ENCODE measurements around the gene CD59. TPM values are rescaled to one million over a fixed set of nuclear protein-coding genes. Genes with fewer than 3 reads are reported as not detected.

CD59 gene
- total and polyA plus RNA-seq, 9 of the 15 experiments (the other 6 are each of a cell fraction or from before 2014, with no cell fraction given): 38.1 to 338 (median 173) TPM

DNA sequence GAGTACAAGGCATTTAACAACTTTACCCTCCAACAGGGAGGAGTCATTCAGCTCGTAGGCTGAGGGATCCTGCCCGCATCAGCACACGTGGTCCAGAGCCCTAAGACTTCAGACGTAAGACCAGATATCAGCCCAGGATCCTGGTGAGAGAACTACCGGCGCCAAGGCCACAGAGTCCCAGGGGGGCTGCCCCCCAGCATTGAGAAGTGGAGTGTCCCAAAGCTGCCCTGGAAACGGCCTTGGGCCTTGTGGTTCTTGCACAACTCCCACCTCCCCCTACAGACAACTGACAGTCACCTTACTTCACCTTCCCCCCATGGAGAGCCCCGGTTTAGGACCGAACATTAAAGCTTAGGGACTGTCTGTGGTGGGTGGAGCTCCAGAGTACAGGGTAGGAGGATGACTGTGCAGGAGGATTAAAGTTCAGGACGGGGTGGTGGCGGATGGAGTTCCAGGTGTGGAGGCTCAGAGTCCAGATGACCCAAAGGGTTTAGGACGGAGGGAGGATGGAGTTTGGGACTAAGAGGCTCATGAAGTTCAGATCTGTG, 36.6 kb downstream of the CD59 start:
- 10% methylated on average over 11 of the region's 12 CpGs for WGBS (ENCODE audit: insufficient coverage, low coverage, missing lambda C conversion rate)
- CTCF ChIA-PET (ENCODE audit: low intra/inter-chr PET ratio): no interaction called here
- Histone ChIP-seq H3K79me2 (ENCODE audit: control insufficient read depth, insufficient read depth, low read length) (no peaks in the 10 kb centered on the region), H3K4me2 (ENCODE audit: insufficient read depth, low read length) (peak overlapping the region; percentile 42), H3K9ac (ENCODE audit: insufficient read depth in 1 of 2, low read depth in 2 of 2, low read length in 2 of 2) (peak overlapping the region in 1 of 2 experiments; percentile 79; a peak in 1 of 4 replicates), H3K27ac (ENCODE audit: extremely low read depth, low read depth, low read length) (no peak overlapping the region), H3K27me3 (ENCODE audit: control insufficient read depth in 2 of 2, insufficient read depth in 2 of 2, low read length in 2 of 2) (peaks cover 19 to 35% of the 10 kb centered on the region in 2 experiments), H3K9me1 (ENCODE audit: control insufficient read depth, insufficient read depth, low read length) (no peaks in the 10 kb centered on the region), H2AFZ (ENCODE audit: low read depth, low read length) (0 out of 2 replicates have a peak overlapping the region, but pooled peaks have one; percentile 49), H3K4me3 (no peak overlapping the region), H3K4me1 (replicated peaks in 1 of 2; ENCODE audit: control insufficient read depth in 2 of 2, insufficient read depth in 2 of 2, low read length in 2 of 2) (peaks cover 17 to 18% of the 10 kb centered on the region in 2 experiments), H4K20me1 (replicated peaks; ENCODE audit: control insufficient read depth, insufficient read depth, low read length) (no peaks in the 10 kb centered on the region), H3K36me3 (ENCODE audit: control insufficient read depth, insufficient read depth, low read length) (no peaks in the 10 kb centered on the region; the same call in 2 of the 3 replicates), H3K9me3 (replicated peaks; ENCODE audit: control insufficient read depth, insufficient read depth, low read depth, low read length) (no peaks in the 10 kb centered on the region)
- peak; percentile 44 for TF ChIP-seq USF1 (CRISPR knock-in tag; IDR thresholded peaks at IDR 0.05)
- peak; percentile 73 for TF ChIP-seq CEBPB (tag; IDR thresholded peaks at IDR 0.05)
- TF ChIP-seq CBFA2T3 (IDR thresholded peaks at IDR 0.05): no peak
- TF ChIP-seq DPF2 (IDR thresholded peaks at IDR 0.05): 0 out of 2 replicates have a peak, but pooled peaks have one; percentile 18
- peak; percentile 2 for TF ChIP-seq RBBP5 (IDR thresholded peaks at IDR 0.05; ENCODE audit: borderline replicate concordance, insufficient read depth, low read length, poor library complexity, severe bottlenecking)
- no peak for TF ChIP-seq ZNF583 (CRISPR knock-in tag; IDR thresholded peaks at IDR 0.05)
- TF ChIP-seq MCM5 (IDR thresholded peaks at IDR 0.05; ENCODE audit: low read depth): no peak
- no peak for TF ChIP-seq RUNX1 (IDR thresholded peaks at IDR 0.05; ENCODE audit: low read depth)
- TF ChIP-seq MAFF (IDR thresholded peaks at IDR 0.05; ENCODE audit: low read length): 0 out of 2 replicates have a peak, but pooled peaks have one; percentile 4
- TF ChIP-seq NFE2 (IDR thresholded peaks at IDR 0.05; ENCODE audit: low read depth): peak; percentile 24; the same call in 1 of the 2 replicates
- TF ChIP-seq, protein P1, sequence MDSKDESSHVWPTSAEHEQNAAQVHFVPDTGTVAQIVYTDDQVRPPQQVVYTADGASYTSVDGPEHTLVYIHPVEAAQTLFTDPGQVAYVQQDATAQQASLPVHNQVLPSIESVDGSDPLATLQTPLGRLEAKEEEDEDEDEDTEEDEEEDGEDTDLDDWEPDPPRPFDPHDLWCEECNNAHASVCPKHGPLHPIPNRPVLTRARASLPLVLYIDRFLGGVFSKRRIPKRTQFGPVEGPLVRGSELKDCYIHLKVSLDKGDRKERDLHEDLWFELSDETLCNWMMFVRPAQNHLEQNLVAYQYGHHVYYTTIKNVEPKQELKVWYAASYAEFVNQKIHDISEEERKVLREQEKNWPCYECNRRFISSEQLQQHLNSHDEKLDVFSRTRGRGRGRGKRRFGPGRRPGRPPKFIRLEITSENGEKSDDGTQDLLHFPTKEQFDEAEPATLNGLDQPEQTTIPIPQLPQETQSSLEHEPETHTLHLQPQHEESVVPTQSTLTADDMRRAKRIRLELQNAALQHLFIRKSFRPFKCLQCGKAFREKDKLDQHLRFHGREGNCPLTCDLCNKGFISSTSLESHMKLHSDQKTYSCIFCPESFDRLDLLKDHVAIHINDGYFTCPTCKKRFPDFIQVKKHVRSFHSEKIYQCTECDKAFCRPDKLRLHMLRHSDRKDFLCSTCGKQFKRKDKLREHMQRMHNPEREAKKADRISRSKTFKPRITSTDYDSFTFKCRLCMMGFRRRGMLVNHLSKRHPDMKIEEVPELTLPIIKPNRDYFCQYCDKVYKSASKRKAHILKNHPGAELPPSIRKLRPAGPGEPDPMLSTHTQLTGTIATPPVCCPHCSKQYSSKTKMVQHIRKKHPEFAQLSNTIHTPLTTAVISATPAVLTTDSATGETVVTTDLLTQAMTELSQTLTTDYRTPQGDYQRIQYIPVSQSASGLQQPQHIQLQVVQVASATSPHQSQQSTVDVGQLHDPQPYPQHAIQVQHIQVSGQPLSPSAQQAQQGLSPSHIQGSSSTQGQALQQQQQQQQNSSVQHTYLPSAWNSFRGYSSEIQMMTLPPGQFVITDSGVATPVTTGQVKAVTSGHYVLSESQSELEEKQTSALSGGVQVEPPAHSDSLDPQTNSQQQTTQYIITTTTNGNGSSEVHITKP (IDR thresholded peaks at IDR 0.05; ENCODE audit: partially characterized antibody): peak; percentile 44
- ATAC-seq (peak; percentile 15; the same call in 2 of the 3 replicates), FAIRE-seq (no peak), DNase-seq (ENCODE audit: extremely low read depth in 1 of 4, low spot score in 3 of 4) (peak; percentile 34 to 43 (median 40))
- BruUV-seq (replicated peaks): no TSS peak
- intact Hi-C loops (cut with micrococcal nuclease) (no loop called here), in situ Hi-C loops (cut with MboI) (no loop called here)
- POLR2A ChIA-PET: interaction anchor here (0.9 to 1.7 kb wide), 3 partner anchors 10 to 38 kb away, joined by 3 to 5 read pairs (median 4); no protein-coding TSS in a partner anchor

Data from K562 (cell line).